GM21526 (cell line): ENCODE measurements around the gene CDKN1C.

Source experiments
- ATAC-seq: cut with Tn5 transposase; IDR thresholded peaks from one replicate; pipeline ENCODE4 v1.9.1; 2021; ENCODE audit warnings: moderate library complexity; ENCODE audit not compliant: unreplicated experiment, low FRiP score

Gene CDKN1C

DNA sequence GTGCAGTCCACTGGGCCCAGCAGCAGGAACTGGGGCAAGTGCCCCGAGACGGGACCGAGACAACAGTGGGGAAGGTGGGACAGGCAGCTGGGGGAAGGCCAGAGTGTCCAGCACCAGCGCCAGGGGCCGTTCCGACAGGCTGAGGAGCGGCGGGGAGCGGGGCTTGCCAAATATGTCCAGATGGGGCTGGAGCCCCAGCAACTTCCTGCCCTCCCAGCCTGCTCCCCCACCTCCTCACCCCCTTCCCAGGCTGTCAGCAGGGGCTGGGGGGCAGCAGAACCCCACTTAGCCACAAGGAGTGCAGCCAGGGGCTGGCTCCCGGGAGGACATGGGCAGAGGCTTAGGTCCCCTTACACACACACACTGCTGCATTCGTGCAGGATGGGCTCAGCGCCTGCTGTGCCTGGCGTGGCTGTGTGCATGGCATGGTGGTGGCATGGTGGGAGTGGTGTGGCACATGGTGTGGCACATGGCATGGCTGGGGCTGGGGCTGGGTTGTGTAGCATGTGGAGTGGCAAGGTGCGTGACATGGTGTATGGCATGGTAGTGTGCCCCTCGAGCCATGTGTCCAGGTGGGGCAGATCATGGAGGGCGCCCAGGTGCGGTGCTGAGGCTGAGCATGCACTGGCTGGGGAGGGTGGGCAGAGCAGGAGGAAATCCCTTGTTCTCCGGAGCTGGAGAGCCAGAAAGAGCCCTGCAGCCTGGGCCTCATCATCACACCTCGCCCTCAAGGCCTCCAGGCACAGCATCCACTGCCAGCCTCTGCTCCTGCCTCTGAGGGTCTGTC lies 51.7 kb downstream of the CDKN1C start:
- no peak for ATAC-seq
